HTERT RPE-1 (cell line): Measurements from ENCODE around the gene BAG5.
"Not testable (repeated sequence)": the region's sequence is repeated elsewhere in the genome, so short reads cannot be mapped to it uniquely, and the experiment has no call there.

Source experiments
- in situ Hi-C: fragments of 300-500 bp; cut with MboI; formaldehyde crosslinking; loops from 4 replicates; pipeline ENCODE4 v1.14.3; 2020; ENCODE audit warnings: low sequenced_read_pairs

Gene BAG5

GRCh38 chr14:103512701-103513611 is 49.5 kb downstream of the BAG5 start:
- in situ Hi-C loops = no loop called here

GRCh38 chr14:103512180-103512579 is 50.3 kb downstream of the BAG5 start:
- in situ Hi-C loops = not testable (repeated sequence)

GRCh38 chr14:103510724-103511693 is 51.4 kb downstream of the BAG5 start:
- in situ Hi-C loops = no loop called here

GRCh38 chr14:103509864-103510723 is 52.4 kb downstream of the BAG5 start:
- in situ Hi-C loops = no loop called here

- in situ Hi-C loops = no loop called here
These were observed 53.7 kb downstream of the BAG5 start for GRCh38 chr14:103508521-103509329.

- in situ Hi-C loops = no loop called here
These were observed 54.7 kb downstream of the BAG5 start for GRCh38 chr14:103507751-103508150.
